Right lung (tissue), 5 donors: ENCODE data around the gene FBLN5. TPM values are rescaled to one million over a fixed set of nuclear protein-coding genes. Genes with fewer than 3 reads are reported as not detected.
"Not testable (repeated sequence)": the region's sequence is repeated elsewhere in the genome, so short reads cannot be mapped to it uniquely, and the experiment has no call there.

ENCODE experiments used
- DNase-seq, 2 donors: peaks; one replicate each; pipeline ENCODE4 v3.0.0-alpha.2; 2013
- polyA plus RNA-seq, 5 donors: library from polyadenylated mRNA; unstranded; fragments of 120-200 nt; gene quantifications; one replicate each; pipeline versions ENCODE4 v1.2.1 to v1.2.3, GENCODE V29; 2013; ENCODE audit warnings: inconsistent platforms in 1 of 5, low replicate concordance in 1 of 5; ENCODE audit not compliant: insufficient read length in 5 of 5, insufficient read depth in 1 of 5

The FBLN5 gene
- polyA plus RNA-seq, 5 donors, result 69.3 to 105 (median 83.8) TPM

DNA sequence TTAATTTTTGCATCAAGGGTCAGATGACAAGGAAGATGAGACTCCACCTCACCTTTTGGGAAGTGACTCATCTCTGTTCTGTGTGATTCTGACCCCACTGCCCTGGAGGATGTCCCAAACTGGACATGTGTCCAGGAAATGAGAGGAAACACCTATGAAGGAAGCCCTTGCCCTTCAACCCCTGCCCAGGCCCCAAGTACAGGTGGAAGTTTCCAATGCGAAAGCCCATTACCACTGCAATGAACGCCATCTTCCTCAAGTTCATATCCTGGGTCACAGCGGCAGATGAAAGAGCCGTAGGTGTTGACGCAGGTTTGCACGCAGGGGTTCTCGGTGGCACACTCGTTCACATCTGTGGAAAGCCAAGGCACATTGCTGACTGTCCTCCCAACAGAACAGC lies 60.5 kb downstream of the FBLN5 start:
- DNase-seq, result no peak

DNA sequence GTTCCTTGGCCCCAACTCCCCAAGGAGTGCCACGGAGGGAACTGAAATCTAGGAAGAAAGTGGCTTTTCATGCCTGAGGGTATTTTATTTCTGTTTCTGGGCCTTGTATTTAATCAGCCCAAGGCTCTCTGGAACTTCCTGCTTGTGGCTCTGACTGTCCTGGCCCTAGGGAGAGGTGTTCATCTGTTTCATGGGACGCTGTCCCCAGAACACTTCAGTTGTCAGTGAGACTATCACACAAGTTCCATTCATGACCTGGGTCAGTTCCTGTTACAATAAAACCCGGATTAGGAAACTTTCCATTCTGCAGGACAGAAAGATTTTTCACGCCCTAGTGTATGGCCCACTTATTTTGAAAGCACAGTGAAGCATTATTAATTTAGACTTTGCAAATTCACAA lies 61.7 kb downstream of the FBLN5 start:
- no peak for DNase-seq

GRCh38 chr14:91885113-91885712 lies 62.3 kb downstream of the FBLN5 start:
- no peak for DNase-seq

DNA sequence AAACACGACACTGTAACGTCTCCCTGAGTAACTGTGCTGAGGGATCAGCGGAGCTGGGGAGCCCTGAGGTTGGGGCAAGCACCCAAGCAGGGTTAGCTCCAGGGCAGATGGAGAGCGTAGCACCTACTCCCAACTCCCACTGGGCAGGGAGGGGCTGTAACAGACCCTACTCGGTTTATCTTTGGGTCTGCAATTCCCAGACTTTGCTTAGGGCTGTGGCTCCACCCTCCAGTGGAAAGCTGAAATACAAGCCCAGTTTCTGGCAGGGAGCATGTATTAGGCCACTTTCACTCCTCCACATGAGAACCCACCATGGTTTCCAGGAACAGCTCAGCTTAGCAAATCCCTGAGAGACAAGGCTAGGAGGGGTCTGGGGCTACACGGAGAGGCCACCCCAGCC lies 62.8 kb downstream of the FBLN5 start:
- DNase-seq, result no peak

DNA sequence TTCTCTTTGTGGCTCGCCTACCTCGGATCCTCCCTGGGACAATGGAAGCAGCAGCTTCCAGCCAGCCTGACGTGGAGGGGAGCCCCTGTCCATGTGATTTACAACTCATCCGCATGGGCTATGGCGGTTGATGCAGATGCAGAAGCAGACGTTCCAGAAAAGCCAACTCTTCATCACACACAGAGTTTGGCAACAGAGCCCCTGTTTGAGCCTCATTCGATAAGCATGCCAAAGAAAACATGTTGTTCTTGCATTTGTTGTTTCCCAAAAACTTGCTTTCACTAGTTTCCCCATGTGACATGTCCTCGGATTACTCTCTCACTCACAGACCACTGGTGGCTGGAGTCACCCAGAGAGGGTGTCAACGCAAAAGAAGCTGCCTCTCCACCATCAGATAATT lies 63.7 kb downstream of the FBLN5 start:
- no peak for DNase-seq

DNA sequence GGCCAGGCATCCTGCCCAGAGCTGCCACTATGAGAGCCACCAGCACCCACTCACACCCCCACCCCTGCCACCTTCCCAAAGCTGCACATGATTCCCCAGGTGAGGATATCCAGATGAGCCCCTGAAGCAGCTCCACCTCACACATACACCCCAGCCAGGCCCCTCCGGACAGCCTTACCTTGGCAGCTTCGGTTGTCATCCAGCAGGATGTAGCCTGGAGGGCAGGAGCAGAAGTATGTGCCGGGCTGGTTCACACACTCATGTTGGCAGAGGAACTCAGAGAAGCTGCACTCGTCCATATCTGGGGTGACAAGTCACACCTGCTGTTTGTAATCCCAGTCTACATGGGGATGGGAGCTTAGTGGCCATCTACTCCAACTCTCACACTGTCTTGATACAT lies 64.7 kb downstream of the FBLN5 start:
- no peak for DNase-seq

DNA sequence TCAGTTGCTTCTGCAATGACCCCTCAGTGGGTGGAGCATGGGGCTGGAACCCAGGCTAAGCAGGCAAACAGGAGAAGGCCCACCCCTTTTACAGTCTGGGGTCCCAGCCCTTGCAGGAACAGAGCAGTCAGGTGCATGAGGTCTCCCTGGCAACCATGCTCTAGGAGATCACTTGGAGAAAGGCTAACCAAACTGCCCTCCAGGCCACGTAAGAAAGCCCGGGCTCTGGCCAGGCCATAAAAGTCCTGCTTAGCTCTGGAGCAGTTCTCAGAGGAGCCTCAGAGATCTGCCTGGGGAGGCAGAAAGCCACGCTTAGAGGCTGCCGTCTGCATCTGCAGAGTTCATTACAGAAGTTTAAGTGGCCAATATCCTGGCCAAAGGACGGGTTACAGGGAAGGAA lies 65.1 kb downstream of the FBLN5 start:
- no peak for DNase-seq

- DNase-seq, result no peak
Measured at GRCh38 chr14:91879196-91879595, 68.3 kb downstream of the FBLN5 start.

DNA sequence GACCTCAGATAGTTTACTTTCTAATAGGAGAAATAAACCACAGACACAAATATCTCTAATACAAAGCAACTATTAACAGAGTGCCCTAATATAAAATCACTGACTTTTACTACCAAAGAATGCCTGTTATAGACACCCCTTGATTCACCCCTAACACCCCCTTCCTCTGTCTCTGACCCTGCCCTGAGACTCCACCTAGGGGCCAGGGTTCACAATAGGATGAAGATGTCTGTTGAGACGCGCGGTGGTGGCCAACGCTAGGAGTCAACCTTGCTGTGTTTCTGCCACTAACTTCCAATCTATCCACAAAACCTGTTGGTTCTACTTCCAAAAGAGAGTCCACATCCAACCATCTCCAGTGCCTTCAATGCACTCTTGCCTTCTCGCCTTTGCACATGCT lies 69.2 kb downstream of the FBLN5 start:
- DNase-seq, result no peak

DNA sequence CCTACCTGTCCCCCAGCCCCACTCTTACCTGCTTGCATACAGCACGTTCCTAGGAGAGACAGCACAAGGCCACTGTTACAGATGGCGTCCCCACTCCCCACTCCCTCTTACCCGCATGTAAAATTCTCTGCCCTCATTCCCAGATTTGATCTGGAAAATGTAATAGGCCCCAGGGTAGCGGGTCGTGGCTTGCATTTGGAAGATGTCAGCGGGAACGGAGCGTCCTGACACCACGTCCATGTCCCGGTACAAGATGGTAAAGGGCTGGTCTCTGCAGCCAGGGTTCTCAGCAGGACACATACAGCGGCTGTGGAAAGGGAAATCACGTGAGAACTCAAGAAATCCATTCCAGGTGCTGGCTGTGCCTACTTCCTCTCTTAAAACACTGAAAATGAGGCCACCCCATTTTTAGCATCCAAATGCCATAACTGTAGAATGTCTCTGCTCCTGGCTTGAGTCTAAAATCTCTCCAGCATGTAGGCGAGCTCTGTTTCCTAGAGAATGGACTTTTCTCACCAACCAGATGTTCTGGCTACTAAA lies 70.0 kb downstream of the FBLN5 start:
- DNase-seq, result no peak

DNA sequence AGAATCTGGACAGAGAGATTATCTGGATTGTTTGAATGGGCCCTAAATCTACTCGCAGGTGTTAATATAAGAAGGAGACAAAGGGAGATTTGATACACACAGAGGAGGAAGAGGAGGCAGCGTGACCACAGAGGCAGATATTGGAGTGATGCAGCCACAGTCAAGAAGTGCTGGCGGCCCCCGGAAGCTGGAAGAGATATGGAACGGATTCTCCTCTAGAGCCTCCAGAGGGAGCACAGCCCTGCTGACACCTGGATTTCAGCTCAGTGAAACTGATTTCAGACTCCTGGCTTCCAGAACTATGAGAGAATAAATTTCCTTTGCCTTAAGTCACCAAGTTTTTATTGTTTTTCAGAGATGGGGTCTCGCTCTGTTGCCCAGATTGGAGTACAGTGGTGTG lies 71.0 kb downstream of the FBLN5 start:
- no peak for DNase-seq

DNA sequence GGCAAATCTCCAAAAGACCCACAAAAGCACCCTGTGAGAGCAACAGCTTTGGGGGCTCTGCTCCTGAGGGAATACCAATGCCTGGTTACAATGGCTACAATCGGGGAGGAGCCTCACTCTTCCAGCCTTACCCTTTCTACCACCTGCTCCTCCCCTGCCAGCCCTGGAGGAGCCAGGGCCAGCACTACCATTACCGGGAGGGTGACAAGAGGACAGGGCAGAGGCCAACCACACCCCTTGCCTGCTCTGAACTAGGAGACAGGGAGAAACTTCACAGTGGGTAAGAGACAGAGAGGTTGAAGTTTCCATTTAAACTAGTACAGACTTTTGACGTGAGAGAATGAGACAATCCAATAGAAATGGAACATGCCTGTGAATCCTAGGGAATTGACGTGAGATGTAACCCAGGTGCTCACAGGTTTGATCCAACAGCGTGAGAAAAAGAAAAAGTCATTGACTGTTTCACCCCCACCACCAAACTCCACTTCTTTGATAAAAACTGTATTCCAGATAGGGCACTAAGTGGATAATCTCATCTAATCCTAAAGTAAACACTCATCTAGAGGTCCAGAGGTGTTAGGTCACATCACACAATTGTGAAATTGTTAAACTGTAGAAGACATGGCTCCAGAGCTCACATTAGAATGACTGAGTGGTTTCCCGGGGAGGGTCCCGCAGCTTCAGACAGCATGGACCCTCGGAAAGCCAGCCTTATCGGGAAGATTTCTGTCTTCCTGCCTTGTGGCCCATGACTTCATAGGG lies 71.8 kb downstream of the FBLN5 start:
- no peak for DNase-seq

- DNase-seq, result no peak
Measured at GRCh38 chr14:91873471-91874415, 73.8 kb downstream of the FBLN5 start.

DNA sequence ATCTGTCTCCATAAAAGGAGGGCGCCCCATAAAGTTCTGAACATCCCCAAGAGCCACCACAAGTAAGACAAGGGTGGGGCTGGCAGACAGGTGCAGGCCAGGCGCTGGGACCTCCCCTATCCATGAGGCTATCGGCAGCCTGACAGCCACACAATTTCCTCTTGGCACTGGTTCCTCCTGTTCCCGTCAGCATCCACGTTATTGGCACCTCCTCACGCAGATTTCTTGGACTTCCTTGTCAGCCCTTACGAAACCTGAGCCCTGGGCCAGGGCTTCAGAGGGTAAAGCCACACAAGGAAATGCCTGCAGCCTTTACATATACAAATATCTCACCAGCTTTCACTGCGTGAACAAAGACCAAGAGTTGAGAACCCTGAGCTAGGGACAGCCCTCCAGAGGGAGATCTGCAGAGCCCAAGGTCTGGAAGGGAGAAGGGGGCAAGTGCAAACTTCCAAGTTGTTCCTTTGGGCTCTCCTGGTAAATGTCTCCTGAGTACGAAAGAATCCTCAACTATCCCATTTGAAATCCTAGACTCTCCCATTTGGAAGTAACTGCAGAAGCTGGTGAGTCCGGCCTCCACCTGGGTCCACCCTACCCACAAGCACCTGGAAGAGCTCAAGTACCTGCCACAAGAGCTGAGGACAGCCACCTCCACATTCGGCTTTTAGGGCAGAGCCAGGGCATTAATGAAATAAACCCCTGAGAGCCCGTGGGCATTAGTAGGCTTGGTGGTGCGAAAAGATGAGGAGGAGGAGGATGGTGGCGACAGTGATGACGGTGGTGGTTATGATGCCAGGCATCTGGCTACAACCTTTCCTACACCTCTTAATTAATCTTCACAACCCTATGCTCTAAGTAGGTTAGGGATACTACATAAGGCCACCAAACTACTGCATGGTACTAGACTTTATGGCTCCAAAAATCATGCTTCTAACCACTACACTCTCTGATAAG lies 74.7 kb downstream of the FBLN5 start:
- peak; percentile 68 to 72 for DNase-seq

- DNase-seq, result no peak
Measured at GRCh38 chr14:91872011-91872501, 75.4 kb downstream of the FBLN5 start.

DNA sequence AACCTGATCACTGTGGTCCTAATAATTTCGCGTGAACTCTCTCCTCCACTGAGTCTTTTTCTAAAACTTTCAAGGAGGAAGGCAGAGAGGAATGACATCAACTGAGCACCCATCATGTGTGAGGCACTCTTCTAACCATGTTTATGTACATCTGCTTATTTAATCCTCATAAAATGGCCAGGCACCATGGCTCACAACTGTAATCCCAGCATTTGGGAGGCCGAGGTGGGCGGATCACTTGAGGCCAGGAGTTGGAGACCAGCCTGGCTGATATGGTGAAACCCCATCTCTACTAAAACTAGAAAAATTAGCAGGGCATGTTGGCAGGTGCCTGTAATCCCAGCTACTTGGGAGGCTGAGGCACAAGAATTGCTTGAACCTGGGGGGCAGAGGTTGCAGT lies 76.1 kb downstream of the FBLN5 start:
- DNase-seq, result not testable (repeated sequence)

DNA sequence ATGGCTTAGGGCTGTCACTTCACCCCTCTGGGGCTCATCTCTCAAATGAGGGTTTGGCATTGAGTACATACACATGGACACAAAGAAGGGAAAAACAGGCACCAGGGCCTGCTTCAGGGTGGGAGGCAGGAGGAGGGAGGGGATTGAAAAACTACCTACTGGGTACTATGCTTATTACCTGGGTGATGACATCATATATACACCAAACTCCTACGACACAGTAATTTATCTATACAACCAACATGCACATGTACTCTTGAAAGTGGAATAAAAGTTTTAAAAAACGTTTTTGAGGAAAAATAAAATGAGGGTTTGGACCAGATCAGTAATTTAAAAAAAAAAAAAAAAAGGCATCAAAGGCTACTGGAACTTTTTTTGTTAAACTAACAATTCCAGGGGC lies 76.6 kb downstream of the FBLN5 start:
- DNase-seq, result no peak

GRCh38 chr14:91870001-91870400 lies 77.5 kb downstream of the FBLN5 start:
- no peak for DNase-seq

GRCh38 chr14:91869556-91869955 lies 77.9 kb downstream of the FBLN5 start:
- DNase-seq, result no peak

- DNase-seq, result no peak
Measured at GRCh38 chr14:91867316-91867988, 80.0 kb downstream of the FBLN5 start, which contains the start of gene TC2N. TSS of gene TC2N (minus strand) at chr14:91867536. CDS start at chr14:91813769, 53,767 bp downstream.
